HEK293T (cell line): ENCODE results near the gene LRRC43.

Experiments used
- ARNT ChIP-seq: fragments of 450-650 bp; IDR thresholded peaks from 2 replicates; pipeline ENCODE4 v1.6.1; 2017; ENCODE audit warnings: mild to moderate bottlenecking
- ELF4 ChIP-seq: fragments of 450-650 bp; IDR thresholded peaks from 2 replicates; pipeline ENCODE4 v1.6.1; 2017; ENCODE audit warnings: antibody characterized with exemption

GRCh38 chr12:122201381-122201780 lies 18.5 kb downstream of the LRRC43 start:
- TF ChIP-seq ARNT (no peak), ELF4 (no peak)
